ENCODE data around the gene NAV3. TPM values are rescaled to one million over a fixed set of nuclear protein-coding genes. Genes with fewer than 3 reads are reported as not detected.

NAV3 gene
- total and polyA plus RNA-seq, 2 of the 4 experiments (the other 2 are of a cell fraction) = 25.5 to 106 TPM

GRCh38 chr12:77800501-77800900 lies 30.2 kb upstream of the NAV3 start:
- H2BK15ac ChIP-seq (ENCODE audit: low read depth, low read length) = no peak overlapping the region
- no peaks in the 10 kb centered on the region for H3K9me1 ChIP-seq (ENCODE audit: insufficient read depth, low read length)
- no peak overlapping the region for H2AFZ ChIP-seq (replicated peaks; ENCODE audit: low read length, poor library complexity)
- no peak for ATAC-seq (ENCODE audit: low read depth)
- no peak overlapping the region for H2AK5ac ChIP-seq (ENCODE audit: low read depth, low read length)
- no peak overlapping the region for H2BK5ac ChIP-seq (ENCODE audit: low read depth, low read length, poor library complexity, severe bottlenecking)
- no peaks in the 10 kb centered on the region for H3K4me1 ChIP-seq (ENCODE audit: control insufficient read depth, insufficient read depth, low read length)
- no peak overlapping the region for H3K9ac ChIP-seq (ENCODE audit: low read depth, low read length)
- DNase-seq = no peak
- no peaks in the 10 kb centered on the region for H3K9me3 ChIP-seq (ENCODE audit: control insufficient read depth, insufficient read depth, low read length)
- H2AK9ac ChIP-seq (replicated peaks; ENCODE audit: low read depth, low read length, poor library complexity) = no peak overlapping the region
- no TSS peak for BruUV-seq (replicated peaks)
- ChIA-PET CTCF (no interaction called here), POLR2A (ENCODE audit: unreplicated experiment) (no interaction called here)
- H3K27me3 ChIP-seq (ENCODE audit: control insufficient read depth, insufficient read depth, low read length) = no peaks in the 10 kb centered on the region
- no peaks in the 10 kb centered on the region for H3K36me3 ChIP-seq (ENCODE audit: control insufficient read depth, insufficient read depth, low read length)
- no peak overlapping the region for H2BK20ac ChIP-seq (ENCODE audit: low read depth, low read length)
- H3K56ac ChIP-seq (ENCODE audit: extremely low read depth, insufficient read depth, low read length) = no peak overlapping the region
- TF ChIP-seq CHD1 (IDR thresholded peaks at IDR 0.05; ENCODE audit: low read depth, low read length) (no peak), FOS (IDR thresholded peaks at IDR 0.05; ENCODE audit: low read depth, low read length) (no peak)
- no peak overlapping the region for H3K4ac ChIP-seq (ENCODE audit: low read depth, low read length)
- intact Hi-C loops (cut with micrococcal nuclease) = no loop called here
- no peak overlapping the region for H4K91ac ChIP-seq (ENCODE audit: insufficient read depth, low read depth, low read length)
- no peak overlapping the region for H2BK120ac ChIP-seq (ENCODE audit: low read depth, low read length)
- no CpG with 5 or more reads among the region's 2 CpGs for WGBS, 2 experiments (ENCODE audit: extremely low coverage in 2 of 2, insufficient read length in 1 of 2)
- H4K8ac ChIP-seq (ENCODE audit: low read depth in 2 of 2, low read length in 2 of 2) = no peak overlapping the region
- dilution Hi-C loops (cut with HindIII; ENCODE audit: low sequenced_read_pairs, unreplicated experiment) = no loop called here
- H3K4me3 ChIP-seq (ENCODE audit: insufficient read depth, low read depth, low read length) = no peak overlapping the region
- H4K5ac ChIP-seq (ENCODE audit: low read depth, low read length) = no peak overlapping the region
- no peak overlapping the region for H3K18ac ChIP-seq (ENCODE audit: low read depth, low read length)
- H3K79me1 ChIP-seq (ENCODE audit: low read depth in 1 of 2, low read length in 2 of 2) = no peaks in the 10 kb centered on the region
- no peak overlapping the region for H3K4me2 ChIP-seq (ENCODE audit: low read depth, low read length)
- in situ Hi-C loops (cut with MboI; ENCODE audit: low sequenced_read_pairs) = no loop called here
- H3K23ac ChIP-seq (ENCODE audit: low read depth, low read length) = no peak overlapping the region
- no peaks in the 10 kb centered on the region for H4K20me1 ChIP-seq (ENCODE audit: insufficient read depth, low read length)
- no peak overlapping the region for H3K27ac ChIP-seq (ENCODE audit: insufficient read depth, low read length)
- H3K14ac ChIP-seq (replicated peaks; ENCODE audit: low read depth, low read length) = no peak overlapping the region

Measured in IMR-90 (cell line).